GM20431 (cell line): Measurements from ENCODE around the gene DUS1L.

Experiments used
- in situ Hi-C: fragments of 300-500 bp; cut with MseI, MboI; formaldehyde crosslinking; loops from one replicate; pipeline ENCODE4 v1.15.0; 2020; ENCODE audit warnings: low sequenced_read_pairs; ENCODE audit not compliant: unreplicated experiment

The DUS1L gene

DNA sequence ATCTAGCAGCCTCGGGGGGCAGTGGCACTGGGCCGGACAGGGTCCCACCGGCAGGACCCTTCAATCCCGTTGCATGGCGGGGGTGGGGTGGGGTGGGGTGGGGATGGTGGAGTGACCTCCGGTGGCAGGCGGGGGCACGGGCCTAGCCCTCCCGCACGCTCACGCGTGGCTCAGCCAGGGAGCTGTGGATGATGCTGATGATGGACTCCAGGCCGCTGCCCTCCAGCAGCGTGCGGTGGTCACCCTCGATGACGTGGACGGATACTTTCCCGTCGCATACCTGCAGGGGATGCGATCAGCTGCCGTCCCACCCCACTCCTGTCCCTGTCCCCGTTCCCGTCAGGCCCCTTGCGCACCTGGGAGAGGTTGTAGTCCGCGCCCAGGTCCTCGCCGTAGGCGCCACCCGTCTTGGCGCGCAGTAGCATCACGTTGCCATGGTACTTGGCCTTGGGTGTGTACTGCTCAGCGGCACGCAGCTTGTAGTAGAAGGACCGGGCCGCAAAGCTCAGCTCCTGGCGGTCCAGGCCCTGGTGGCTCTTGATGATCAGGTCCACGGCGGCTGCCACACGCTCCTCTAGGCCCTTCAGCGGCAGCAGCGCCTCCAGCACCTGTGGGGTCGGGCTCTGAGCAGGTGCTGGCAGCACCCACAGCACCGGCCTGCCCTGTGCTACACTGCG is 13.5 kb upstream of the DUS1L start:
- in situ Hi-C loops, result no loop called here

DNA sequence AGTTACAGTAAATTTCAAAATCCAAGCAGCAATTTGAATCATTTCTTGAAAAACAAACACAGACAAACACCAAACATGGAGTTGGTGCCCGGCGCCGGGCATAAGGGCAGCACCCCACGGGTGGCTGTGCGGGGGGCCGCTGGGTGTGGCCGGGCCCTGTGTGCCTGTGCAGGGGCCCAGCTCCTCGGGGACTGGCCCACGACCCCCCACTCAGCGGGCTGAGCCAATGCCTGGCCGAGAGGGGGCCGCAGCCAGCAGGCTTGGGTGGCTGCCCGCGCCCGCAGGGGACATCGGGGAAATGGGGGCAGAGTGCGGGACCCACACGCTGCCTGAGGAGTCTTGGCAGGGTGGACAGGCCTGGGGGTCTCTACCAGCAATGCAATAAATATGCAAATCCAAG is 12.8 kb upstream of the DUS1L start:
- in situ Hi-C loops, result no loop called here

DNA sequence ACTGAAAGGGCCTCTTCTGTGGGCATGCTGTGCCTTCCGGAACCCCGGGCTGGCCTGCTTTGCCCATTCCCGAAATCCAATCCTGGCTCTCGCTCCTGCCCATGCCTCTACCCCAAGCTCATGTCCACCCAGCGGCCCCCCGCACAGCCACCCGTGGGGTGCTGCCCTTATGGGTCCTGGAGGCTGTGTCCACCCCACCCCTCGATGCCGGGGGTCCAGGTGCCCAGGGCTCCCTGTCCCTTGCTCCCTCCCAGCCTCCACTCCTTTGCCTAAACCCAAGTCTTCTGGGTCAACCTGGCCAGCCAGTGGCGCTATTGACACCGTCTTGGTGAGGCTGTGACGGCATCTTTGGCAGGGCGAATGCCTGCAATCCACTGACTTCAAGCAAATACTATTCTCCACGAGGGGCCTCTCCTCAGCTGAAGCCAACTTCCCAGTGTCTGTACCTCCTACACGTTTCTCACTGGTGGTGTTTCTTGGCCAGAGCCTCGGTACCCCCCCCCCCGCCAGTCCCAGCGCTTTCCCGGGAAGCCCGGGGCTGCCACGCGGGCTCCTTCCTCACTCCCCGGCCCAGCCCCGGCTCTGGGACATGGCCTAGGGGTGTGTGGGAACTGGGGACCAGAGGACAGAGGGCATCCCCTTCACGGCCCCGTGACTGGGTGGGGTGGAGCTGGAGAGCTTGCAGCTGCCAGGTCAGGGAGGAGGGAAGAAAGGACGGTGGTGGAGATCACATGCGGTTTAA is 12.2 kb upstream of the DUS1L start:
- in situ Hi-C loops, result no loop called here

DNA sequence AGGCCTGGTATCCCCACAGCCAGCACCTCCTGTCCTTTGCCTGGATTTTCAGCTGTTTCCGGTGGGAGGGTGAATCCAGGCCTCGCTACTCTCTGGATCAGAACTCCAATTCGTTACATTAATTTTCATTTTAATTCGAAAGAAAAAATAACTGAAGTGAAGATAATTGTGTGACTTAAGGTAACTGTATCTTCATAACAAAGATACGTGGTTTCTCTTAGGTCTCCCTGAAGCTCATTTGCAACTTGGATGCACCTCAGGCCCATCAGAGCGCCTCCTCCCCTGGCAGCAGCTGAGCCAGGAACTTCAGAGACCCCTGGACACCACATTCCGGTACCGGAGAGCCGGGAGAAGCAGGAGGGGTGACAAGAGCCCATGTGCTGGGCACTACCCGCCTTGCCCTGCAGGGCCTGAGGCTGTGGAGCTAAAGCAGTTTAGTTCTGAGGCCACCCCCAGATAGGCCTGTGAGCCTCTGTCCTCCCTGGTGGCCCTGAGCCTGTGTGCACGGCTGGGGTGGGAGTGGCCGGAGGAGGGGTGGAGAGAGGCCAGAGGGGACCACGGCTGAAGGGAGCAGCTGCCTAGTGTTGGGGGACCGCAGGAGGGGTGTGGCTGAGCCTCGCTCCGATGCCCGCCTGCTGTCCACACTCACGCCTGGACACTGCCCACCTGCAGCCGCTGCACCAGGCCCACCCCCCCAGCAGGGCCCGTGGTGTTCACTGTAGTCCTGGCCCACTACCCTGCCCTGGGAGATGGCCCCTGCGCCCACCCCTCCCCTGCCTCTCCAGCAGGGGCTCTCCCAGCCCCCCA is 11.4 kb upstream of the DUS1L start:
- in situ Hi-C loops, result no loop called here

DNA sequence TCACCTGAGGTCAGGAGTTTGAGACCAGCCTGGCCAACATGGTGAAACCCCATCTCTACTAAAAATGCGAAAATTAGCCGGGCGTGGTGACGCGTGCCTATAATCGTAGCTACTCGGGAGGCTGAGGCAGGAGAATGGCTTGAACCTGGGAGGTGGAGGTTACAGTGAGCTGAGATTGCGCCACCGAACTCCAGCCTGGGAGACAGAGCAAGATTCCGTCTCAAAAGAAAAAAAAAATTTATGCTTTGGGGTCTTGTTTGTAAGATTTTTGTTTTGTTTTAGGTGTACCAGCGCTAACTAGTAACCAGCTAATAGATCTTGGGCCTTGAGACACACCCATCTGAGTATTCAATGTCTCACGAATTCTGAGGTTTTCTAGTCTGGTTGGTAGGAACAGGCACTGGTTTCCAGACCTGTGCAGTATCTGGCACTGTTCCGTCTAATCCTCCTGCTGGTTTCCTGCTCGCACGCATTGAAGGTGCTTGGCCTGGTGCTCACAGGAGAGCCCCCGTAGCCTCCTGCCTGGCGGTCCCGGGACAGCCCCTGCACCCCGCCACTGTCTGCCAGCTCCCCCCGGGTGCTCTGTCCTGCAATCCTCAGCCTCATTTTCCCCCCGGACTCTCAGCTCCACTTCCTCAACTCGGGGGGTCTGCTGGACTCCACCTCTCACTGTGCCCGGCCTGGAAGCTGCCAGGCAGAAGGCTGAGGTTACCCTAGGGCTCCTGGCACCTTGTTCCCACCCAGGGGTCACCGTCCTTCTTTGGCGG is 10.6 kb upstream of the DUS1L start:
- in situ Hi-C loops, result no loop called here

DNA sequence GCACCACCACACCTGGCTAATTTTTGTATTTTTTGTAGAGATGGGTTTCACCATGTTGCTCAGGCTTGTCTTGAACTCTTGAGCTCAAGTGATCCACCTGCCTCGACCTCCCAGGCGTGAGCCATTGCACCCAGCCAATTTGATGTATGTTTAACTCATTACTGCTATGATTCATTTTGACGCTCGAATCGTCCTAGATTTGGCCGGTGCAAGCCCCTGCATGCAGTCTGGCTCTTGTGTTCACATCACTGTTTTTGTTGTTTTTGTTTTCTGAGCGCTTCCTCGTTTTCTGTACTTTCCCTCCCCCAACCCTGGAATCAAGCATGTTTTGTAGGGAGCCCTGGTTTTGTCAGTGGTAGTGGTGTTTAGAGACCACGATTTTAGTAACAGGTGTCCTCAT is 7.8 kb upstream of the DUS1L start:
- in situ Hi-C loops, result no loop called here

DNA sequence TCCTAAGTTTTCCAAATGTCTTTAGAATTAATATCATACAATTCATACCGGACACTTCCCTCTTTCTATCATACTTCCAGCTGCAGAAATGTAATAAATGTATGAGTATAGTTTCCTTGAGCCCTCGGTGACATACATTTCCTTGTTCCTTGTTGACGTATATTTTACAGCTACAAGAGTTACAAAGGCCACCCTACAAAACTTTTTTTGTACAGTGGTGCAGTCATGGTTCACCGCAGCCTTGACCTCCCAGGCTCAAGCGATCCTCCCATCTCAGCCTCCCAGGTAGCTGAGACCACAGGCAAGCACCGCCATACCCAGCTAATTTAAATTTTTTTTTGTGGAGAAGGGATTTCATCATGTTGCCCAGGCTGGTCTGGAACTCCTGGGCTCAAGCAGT is 7.2 kb upstream of the DUS1L start:
- in situ Hi-C loops, result no loop called here

DNA sequence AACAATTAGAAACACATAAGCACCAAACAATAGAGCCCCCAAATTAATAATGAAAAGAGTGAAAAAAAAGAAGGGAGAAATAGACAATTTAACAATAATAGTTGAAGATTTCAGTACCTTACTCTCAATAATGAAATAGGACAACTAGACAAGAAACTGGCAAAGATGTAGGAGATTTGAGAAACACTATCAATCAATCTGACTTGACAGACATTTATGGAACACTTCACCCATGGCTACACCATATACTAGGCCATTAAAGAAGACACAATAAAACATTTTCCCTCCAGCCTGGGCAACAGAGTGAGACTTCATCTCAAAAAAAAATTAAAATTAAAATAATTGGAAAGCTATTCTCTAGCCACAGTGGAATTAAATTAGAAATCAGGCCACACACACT is 5.0 kb upstream of the DUS1L start:
- in situ Hi-C loops, result no loop called here

DNA sequence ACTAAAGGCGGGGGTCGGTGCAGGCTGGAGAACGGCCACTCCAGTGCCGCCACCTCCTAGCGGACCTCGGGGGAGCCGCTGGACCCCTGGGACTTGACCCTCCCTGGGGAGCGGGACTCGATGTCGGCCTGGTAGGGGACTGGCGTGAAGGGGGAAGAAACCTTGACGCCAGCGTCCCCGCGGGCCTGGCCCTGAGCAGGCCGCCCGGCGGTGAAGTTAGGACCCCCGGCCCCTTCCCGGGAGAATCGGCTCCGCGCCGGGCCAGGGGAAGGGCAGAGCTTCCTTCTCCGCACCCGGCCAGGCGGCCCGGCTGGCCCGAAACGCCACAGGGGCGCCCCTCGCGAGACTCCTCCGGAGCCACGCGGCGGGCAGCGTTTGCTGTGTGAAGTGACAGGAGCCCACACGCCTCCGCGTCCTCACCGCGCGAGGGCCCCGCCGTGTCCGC is 389 bp downstream of the DUS1L start:
- in situ Hi-C loops, result no loop called here

DNA sequence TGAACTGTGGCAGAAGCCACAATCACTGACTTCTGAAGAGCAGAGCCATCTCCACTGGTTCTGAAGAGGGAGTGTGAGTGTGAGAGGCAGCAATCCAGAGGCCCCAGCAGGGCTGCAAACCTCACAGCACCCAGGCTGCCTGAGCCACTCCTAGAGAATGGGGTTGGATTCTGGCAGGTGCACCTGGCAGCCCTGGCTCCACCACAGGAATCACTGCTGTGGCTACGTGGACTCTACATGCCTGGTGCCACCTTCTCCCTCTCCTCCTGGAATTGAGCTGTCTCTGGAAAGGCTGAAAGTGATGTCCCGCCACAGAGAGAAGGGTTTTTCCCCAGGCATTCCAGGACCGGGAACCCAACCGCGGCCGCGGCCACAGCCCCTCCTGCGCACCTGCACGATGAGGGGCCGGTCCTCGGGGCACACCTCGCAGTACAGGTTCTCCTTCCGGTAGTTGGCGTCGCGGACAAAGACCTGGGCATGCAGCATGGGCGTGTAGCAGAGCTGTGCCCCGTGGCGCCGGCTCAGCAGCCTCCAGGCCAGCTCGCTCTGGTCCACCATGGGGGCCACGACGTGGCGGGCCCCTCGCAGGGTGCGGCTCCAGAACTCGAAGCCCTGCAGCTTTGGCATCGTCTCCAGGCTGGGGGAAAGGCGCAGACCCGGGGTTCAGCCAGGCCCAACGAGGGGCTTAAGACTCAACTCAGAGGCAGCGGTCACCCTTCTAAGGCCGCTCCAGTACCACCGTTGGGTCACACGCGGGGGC is 991 bp downstream of the DUS1L start:
- in situ Hi-C loops, result no loop called here

DNA sequence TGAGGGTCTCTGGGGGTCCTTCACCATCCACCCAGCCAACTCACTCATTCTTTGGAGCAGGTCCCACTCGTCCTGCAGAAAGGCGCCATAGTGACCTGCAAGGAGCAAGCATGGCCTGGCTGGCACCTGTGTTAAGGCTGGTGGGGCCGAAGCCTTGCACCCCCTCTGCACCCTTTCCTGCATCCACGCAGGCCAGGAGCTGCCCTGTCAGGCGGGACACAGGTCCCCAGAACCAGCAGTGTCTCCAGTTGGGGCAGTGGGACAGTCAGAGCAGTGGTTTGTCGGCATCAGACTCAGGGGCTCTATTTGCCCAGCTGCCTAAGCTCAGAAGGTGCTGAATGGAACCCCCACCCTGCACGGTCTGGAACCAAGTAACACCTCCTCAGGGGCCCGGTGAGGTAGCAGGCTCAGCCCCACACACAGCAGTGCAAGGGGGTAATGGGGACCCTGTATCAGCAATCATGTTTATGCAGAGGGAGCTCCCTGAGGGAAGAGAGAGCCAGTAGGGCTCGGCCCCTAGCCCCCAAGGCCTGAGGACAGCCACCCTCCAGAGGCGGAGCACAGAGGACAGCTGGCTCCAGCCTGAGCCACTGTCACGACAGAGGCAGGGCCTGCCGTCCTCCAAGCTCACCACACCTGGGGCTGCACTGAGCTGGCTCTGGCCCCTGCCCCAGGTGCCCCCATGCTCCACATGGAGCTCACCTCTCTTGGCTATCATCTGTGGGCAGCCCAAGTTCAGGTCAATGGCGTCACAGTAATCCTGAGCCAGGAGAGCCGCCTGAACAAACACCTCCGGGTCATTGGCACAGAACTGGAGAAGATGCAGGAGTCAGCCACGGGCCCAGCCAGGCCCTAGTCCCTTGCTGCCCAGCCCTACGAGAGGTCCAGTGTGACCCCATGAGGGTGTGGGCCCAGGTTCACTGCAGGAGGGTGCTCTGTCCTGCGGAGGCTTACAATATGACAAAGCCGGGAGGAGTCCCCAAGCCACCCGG is 1.9 kb downstream of the DUS1L start:
- in situ Hi-C loops, result no loop called here

DNA sequence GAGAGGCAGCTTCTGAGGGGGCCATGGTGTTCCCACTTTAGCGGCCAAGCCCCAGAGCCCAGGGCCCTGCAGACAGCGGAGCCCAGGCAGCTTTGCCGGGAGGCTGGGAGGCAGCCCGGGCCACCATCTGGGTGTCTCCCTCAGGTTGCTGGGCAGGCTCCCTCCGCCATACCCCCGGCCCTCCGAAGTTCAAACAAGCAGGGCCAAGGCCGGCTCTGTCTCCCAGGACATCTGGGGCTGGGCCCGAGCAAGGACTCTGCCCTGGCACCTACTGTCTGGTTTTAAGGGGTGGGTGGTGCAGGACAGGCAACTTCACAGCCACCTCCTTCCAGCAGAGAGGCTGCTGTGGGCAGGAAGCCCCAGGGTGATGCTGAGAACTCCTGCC is 2.6 kb downstream of the DUS1L start:
- in situ Hi-C loops, result no loop called here

DNA sequence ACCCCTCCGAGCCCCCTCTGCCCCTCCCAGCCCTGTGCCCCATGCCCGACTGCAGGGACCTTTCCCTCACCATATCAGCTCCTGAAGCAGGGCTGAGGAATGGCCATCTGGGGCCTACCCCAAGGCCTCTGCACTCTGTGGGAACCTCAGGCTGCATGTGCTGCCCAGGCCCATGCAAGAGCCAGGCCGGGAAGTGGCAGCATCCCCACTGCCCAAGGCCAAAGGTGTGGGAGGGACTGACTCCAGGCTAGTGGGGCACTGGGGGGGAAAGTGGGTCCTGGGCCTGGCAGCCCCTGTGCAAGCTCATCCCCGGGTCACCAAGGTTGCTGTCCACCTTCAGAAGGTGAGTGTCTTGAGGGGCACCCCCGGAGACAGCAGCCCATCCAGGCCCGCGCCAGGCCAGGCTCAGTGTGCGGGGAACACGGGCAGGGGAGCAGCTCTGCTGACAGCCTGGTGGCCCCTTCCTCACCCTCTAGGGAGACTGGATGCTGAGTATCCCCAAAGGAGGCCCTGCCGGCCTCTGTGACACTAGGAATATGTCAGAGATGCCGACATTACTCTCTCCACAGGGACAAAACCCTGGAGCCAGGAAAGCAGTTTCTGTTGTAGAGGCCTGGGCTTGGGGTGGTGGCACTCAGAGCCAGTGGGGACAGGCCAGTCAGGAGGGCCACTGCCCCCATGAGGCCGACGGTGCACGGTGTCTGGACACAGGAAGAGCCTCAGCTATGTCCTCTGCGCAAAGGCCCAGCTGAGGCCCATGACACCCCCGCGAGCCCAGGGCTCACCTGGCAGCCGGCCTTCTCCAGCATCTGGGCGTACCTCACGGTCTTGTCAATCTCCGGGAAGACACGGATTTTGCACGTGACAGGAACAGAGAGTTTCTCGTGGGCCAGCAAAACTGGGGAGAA is 3.3 kb downstream of the DUS1L start:
- in situ Hi-C loops, result no loop called here

DNA sequence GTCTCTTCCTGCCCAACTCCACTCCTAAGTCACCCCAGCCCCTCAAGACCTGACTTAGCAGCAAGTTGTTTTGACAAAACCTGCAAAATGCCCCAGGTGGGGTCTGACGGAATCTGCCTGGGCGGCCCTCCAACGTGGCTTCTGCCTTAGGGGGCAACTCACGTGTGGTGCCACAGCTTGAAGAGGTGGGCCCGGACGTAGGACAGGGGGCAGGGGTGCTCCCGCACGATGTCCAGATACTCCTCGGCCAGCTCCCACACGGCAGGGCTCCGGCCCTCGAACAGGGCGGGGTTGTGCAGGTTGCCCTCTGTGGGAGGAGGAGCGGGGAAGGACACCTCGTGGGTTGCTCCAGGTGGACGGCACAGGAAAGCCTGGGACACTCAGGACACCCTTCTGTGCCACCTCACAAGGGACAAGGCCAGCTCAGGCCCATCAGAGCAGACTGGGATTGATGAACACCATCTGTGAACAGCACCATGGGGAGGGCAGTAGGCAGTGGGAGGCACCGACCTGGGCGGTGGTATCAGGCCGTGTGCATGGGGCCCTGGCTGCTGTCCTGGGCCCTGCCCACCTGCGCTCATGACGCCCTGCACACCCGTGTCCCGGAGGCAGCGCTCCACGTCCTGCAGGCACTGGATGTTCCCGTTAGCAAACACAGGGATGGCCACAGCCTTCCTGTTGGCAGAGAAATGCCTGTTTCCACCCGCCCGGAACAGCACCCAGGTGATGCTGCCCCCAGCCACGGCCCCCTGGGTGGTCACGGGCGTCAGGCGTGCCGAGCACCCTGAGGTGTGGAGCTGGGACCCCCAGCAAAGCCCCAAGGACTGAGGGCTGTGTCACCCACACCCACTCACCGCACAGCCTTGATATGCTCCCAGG is 4.3 kb downstream of the DUS1L start:
- in situ Hi-C loops, result no loop called here

DNA sequence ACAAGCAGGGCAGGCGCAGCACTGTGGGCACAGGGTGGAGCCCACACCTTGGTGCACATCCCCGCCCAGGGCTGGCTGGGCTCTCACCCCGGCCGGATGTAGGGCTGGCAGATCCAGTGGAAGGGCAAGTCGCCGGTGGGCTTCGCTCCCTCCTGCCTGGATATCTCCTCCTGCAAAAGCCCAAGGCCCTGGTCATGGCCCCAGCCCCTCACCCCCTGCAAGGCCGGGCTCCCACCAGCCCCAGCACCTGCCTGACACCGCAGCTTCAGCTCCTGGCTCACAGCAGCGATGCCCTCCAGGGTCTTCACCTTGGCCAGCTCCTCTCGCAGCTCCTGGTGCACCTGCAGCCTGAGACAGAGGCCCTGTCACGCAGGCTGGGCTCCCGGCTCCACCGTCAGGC is 5.0 kb downstream of the DUS1L start:
- in situ Hi-C loops, result no loop called here

DNA sequence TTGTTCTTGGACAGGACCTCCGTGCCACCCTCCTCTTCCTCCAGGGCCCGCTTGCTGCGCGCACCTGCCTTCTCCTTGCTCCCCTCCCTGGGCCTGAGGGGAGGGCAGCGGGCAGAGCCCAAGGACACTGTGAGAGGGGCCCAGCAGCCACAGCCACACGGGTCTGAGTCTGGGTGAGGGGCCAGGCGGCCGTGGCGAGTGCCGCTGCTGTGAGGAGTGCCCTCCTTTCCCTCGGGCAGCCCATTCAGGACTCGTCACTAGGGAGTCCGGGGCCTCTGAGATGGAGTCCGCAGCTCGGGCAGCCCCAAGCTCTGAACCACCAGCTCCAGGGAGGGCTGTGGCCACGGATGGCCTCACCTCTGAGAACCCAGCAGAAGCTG is 5.6 kb downstream of the DUS1L start:
- in situ Hi-C loops, result no loop called here
